Measurements from ENCODE around the gene PEPD.

DNA sequence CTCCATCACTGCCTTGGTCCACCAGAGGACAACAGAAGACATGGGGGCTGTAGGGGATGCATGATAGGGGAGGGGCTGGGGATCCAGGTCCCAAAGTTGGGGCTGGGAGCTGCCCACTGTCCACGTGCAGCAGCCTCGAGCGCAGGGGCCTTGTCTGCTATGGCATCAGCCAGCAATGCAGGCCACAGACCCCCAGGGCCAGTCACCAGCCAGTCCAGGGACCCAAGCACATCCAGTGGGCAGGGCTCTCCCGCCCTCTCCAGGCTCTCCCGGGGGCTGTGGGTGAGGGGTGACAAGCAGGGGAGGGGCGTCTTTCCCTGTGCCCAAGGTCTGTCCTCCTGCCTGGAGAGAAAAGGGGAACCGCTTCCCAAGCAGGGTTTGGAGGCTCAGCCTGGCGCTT is 32.8 kb downstream of the PEPD start:
- TF ChIP-seq TAF1 (IDR thresholded peaks at IDR 0.05; ENCODE audit: borderline replicate concordance, low read depth, low read length) (no peak), RELA (IDR thresholded peaks at IDR 0.05; ENCODE audit: borderline replicate concordance, partially characterized antibody) (no peak)
